Stimulated activated CD4-positive, alpha-beta T cell treated with anti-CD3 and anti-CD28 coated beads, Interleukin-15, amount 100 ng/mL, for 48 hours (primary cell): ENCODE data around the gene CLCN6.
A peak's percentile ranks its signal among the peaks of the same experiment; 100 is the strongest.

Source experiments
- DNase-seq, 2 donors: peaks; one replicate each; pipeline ENCODE4 v3.0.0-alpha.2; 2020; ENCODE audit warnings: low read depth in 2 of 2

The CLCN6 gene, protein sequence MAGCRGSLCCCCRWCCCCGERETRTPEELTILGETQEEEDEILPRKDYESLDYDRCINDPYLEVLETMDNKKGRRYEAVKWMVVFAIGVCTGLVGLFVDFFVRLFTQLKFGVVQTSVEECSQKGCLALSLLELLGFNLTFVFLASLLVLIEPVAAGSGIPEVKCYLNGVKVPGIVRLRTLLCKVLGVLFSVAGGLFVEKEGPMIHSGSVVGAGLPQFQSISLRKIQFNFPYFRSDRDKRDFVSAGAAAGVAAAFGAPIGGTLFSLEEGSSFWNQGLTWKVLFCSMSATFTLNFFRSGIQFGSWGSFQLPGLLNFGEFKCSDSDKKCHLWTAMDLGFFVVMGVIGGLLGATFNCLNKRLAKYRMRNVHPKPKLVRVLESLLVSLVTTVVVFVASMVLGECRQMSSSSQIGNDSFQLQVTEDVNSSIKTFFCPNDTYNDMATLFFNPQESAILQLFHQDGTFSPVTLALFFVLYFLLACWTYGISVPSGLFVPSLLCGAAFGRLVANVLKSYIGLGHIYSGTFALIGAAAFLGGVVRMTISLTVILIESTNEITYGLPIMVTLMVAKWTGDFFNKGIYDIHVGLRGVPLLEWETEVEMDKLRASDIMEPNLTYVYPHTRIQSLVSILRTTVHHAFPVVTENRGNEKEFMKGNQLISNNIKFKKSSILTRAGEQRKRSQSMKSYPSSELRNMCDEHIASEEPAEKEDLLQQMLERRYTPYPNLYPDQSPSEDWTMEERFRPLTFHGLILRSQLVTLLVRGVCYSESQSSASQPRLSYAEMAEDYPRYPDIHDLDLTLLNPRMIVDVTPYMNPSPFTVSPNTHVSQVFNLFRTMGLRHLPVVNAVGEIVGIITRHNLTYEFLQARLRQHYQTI

DNA sequence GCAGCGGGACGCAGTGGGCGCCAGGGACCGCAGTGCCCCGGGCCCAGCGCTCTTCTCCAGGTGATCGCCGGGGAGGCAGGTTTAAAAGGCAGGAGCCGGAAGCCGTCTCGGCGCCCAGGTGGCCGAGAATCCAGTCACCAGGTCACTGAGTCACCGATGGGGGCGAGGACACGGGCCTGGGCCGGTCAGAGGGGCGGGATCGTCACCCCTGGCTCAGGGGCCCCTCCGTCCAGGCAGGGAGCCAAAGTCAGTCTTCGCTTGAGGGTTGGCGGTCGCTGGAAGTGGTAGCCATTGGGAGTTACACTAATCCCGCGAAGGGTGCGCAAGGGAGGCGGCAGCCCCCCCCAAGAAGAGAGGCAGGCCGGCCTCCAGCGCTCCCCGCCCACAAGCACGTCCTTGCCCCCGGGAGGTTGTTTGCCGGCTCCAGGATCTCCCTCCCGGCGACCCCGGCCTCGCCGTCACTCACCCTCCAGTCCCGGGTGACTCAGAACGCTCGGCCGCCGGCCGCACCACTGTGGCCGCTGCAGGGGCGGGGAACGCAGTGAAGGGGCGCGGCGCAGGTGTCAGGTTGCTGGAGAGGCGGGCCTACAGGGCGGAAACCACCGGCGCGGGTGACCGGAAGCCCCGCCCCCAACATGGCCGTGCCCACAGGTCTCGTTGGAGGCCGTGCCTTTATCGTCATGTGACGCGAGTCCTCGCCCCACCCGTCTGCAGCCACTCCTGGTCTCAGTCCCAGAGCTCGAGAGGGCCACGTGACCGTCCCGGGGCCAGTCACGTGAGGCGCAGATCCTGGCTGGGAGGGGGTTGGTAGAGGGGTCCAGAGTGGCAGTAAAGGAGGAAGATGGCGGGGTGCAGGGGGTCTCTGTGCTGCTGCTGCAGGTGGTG is at the start of gene CLCN6, which contains the start of gene MTHFR:
CLCN6 (plus strand) TSS at position 770 of the 885 bp plus-strand sequence; CDS start at position 842, 72 bp downstream.
MTHFR (minus strand) TSS at position 543 of the 885 bp plus-strand sequence. CDS start 2,848 bp downstream, outside the sequence.
- peak; percentile 98 for DNase-seq

DNA sequence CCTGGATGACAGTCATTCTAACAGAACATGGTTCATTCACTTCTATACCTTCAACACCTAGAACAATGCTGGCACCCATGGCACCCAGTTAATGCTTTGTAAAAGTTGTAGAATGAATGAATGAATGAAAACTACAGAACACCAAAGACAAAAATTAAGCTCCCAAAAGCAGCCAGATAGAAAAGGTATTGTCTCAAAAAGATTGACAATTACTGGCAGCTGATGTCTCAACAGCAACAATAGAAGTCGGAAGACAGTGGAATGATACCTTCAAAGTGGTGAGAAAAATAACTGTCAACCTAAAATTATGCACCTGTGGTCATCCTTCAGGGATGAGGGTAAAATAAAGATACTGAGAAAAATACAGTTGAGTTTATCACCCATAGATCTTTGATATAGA is 48.9 kb upstream of the CLCN6 start:
- no peak for DNase-seq

DNA sequence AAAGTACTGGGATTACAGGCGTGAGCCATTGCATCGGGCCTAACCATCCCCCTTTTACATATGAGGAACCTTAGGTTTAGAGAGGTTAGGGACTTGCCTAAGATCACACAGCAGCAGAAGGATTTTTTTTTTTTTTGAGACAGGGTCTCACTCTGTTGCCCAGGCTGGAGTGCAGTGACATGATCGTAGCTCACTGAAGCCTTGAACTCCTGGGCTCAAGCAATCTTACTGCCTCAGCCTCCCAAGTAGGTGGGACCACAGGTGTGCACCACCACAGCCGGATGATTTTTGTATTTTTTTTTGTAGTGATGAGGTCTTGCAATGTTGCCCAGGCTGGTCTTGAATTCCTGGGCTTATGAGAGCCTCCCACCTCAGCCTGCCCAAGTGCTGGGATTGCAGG is 46.2 kb upstream of the CLCN6 start:
- no peak for DNase-seq

DNA sequence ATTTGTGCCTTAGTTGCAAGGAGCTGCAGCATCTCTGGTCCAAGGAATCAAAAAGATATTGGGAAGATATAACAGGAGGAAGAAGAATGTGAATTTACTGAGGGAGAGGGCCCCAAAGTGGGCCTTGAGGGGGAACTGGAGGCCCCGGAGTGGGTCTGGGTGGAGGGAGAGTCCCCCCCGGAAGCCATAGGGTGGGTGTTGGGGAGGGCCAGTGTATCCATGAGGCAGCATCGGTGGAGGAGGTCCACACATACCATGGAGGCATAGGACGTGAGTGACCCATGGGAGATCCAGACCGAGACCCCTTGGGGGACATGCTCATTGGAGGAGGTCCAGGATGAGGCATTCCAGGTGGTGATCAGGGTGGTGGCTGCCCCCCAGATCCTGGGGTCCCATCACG is 44.7 kb upstream of the CLCN6 start:
- DNase-seq = no peak

DNA sequence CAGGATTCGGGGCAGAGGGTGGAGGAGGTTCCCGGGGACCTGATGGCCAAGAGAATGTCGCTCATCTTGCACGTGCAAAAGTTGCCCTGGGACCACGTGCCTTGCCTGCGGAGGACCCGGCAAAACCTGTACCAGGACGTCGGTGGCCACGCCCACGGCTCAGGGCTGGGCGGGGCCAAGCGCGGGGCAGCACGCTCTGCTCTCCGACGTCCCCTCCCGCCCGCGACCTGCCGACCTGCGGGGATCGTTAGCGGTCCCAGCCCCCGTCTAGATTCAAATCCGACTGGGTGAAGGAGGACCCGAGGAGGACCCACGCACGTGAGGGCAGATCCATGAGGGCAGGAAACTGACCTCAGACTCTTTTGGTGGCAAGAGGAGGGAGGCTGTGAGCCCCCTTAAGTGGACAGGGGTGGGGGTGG is 44.0 kb upstream of the CLCN6 start, which contains the start of gene C1orf167:
C1orf167 (plus strand) TSS at position 206 of the 419 bp plus-strand sequence. CDS start 2,208 bp downstream, outside the sequence.
- peak in 1 of 2 donors; percentile 29 for DNase-seq

DNA sequence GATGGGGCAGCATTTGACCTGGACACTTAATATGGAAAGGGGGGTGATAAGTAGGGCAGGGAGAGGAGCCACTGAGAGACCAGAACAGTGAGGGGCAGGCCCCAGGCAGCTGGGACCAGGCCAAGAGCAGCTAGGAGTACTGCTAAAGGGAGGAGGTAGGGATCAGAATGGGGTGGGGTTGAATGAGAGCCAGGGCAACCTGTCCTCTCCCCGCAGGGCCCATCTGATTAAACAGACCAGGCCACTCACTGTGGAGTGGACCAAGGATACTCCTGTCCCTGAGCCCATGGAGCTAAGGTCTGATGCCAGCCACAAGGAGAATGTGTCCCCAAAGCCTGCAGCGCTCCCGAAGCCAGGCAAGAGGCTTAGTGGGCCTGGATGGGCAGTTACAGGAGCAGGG is 41.9 kb upstream of the CLCN6 start:
- DNase-seq = no peak

DNA sequence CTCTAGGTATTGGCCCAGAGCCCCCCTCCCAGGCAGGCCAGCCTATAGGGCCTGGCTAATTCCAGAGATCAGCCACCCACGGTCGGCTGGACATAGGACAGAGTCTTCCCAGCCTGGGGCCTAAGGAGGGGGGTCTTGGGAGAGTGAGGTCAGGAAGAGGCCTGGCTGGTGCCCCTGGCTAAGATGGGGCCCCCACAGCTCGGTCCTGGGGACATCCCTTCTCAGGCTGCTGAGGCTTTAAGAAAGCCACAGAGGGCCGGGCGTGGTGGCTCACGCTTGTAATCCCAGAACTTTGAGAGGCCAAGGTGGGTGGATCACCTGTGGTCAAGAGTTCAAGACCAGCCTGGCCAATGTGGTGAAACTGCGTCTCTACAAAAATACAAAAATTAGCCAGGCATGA is 41.5 kb upstream of the CLCN6 start:
- DNase-seq = no peak

DNA sequence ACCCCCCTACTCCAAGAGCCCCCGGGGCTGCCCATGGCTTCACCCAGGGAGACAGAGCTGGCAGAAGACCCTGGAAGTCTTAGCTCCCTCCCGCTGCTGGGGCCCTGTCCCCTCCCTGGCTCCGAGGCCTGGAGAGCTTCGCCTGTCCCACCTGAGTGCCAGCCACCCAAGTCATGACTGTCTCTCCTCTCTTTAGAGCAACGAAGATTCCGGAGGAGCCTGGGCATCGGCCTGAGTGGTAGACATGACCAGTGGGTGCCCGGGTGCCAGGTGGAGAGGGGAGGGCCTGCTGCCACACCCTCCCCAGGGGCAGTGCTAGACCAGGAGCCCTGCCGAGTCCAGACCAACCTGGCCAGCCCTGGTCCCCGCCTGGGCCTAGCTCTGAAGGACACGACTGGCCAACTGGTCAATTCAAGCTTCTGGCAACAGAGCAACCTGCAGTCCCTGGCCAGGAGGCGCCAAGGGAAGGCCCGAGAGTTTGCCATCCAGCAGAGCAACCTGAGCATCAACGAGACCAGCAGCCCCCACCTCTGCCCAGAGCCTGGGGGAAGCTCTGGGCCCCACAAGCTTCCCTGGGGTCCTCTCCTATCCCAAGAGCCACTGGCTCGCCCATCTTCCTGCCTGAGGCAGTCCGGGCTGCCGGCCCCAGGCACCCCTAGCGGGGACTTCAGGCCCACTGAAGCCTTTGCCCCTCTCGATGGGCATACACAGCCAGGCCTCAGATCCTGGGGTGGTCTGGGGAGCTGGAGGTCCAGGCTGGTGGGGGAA is 40.1 kb upstream of the CLCN6 start:
- no peak for DNase-seq

DNA sequence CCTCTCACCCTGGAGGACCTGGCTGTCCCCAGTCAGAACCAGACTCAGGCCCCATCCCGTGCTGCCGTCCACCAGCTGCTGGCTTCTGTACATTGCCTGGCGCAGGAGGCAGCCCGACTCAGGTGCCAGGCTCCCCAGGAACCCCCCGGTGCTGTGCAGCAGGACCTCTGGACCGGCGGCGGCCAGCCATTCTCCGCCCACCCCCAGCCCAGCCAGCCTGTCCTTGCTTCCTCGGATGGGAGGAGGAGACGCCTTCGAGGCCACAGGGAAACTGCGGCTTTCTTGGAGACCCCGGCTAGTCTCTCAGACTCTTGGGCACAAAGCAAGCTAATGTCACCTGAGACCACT is 39.6 kb upstream of the CLCN6 start:
- no peak for DNase-seq

DNA sequence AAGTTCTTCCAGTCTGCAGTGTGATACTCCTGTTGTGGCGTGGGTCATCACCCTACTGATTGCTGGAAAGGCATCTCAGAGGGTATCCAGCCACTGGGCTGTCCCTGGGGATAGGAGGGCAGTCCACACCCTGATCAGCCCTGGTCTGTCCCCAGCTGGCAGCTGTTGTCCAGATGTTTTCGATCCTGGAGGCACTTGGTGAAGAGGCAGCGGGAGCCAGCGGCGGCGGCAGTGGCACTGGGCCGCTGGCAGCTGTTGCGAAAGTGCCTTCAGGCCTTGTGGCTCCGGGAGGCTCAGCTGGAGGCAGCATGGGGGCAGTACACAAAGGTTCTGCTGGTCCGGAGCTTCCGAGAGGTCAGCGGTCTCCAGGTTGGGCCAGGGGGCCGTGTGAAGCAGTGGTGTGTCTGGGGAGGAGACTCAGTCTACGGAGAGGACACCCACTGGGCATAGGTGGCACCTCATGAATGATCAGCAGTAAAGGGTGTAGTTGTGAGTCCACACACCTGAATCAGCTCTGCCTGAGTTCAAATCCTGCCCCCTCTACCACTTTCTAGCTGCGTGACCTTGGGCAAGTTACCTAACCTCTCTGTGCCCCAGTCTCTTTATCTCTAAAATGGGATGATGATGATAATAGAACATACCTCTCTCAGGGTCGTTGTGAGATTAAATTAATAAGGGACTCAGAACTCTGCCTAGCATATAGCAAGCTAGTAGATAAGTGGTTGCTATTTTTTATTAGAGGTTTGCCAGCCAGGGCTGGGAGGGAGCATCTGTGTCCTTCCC is 37.9 kb upstream of the CLCN6 start:
- DNase-seq = no peak

DNA sequence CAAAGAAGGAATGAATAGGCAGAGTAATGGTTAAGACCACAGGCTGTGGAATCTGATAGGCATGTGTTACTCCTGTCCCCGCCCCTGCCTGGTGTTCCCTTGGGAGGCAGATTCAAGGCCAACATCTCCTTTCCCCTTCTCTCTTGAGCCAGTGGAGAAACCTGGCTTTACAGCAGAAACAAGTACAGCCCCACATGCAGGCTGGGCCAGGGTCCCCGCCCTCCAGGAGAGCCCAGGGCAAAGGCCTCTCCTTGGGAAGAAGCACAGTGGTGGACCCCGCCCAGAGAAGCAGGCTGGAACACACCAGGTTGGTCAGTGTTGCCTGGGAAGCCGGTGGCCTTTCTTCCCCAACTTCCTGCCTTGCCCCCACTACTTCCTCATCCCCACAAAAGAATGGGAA is 37.2 kb upstream of the CLCN6 start:
- DNase-seq = no peak

DNA sequence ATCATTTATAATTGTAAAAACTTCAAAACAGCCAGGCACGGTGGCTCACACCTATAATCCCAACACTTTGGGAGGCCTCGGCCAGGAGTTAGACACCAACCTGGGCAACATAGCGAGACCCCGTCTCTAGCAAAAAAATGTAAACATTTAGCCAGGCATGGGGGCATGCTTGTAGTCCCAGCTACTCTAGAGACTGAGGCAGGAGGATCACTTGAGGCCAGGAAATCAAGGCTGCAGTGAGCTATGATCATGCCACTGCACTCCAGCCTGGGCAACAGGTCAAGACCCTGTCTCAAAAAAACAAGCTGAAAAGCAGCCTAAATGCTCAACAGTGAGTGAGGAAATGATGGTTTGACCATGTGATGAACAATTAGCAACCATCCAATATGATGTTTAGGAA is 36.7 kb upstream of the CLCN6 start:
- DNase-seq = no peak

DNA sequence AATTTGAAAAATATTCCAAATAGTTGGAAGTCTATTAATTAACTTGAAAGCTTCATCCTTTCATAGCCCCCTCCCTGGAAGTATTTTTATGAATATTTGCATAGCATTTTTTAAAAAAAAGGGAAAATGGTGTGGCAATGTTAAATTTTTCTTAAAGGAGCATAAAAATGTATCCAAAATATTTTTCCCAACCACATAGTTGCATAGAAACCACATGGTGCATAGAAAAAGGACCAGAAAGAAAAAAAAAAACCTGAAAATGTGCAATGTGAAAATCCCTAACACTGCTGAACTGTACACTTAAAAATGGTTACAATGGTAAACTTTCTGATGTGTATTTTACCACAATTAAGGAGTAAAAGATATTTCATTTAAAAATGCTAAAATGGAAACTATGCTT is 36.0 kb upstream of the CLCN6 start:
- no peak for DNase-seq

DNA sequence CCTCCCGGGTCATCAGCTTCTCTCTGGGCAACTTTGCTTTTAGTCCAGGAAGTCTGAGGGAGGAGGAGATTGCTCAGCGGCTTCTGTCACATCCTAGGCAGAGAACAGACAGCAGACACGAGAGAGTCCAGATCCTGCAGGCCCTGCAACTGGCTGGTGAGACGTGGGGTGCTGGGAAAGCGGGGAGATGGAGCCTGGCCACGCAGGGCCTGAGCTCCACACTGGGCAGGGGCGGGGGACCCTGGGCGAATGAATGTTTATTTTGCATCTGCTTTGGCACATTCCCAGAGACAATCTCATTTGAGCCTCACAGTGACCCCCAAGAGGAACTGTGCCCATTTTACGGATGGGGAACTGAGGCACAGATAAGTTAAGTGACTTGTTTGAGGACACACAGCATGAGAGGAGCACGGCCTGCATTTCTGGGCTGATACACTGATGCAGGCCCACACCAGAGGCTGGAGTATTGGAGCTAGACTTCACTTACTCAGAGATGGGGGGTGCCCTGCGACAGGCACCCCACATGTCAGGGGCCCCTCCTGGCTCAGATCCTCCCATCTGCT is 34.4 kb upstream of the CLCN6 start:
- DNase-seq = no peak

DNA sequence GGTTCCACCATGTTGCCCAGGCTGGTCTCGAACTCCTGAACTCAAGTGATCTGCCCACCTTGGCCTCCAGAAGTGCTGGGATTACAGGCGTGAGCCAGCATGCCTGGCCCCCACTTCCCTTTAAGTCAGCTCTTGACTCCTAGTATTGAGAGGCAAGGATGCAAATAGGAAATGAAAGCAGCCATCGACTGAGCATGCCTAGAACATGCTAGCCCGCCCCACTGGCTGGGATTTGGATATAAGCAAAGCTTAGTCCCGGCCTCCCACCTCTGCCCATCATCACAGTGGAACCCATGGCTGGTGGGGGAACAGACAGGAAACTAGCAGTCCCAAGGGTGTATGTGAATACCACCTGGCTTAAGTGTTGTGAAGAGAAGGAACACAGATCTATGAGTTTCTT is 33.5 kb upstream of the CLCN6 start:
- no peak for DNase-seq

DNA sequence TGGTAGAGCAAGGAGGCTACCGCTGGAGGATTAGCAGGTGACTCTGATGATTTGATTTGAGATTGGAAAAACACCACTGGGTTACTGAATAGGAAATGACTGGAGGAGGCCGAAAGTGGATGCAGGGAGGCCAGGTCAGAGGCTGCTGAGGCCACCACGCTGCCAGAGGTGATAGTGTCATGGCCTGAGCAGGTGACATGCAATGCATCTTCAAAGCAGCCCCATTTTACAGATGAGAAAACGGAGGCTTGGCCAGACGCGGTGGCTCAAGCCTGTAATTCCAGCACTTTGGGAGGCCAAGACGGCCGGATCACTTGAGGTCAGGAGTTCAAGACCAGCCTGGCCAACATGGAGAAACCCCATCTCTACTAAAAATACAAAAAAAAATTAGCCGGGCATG is 31.2 kb upstream of the CLCN6 start:
- DNase-seq = no peak

DNA sequence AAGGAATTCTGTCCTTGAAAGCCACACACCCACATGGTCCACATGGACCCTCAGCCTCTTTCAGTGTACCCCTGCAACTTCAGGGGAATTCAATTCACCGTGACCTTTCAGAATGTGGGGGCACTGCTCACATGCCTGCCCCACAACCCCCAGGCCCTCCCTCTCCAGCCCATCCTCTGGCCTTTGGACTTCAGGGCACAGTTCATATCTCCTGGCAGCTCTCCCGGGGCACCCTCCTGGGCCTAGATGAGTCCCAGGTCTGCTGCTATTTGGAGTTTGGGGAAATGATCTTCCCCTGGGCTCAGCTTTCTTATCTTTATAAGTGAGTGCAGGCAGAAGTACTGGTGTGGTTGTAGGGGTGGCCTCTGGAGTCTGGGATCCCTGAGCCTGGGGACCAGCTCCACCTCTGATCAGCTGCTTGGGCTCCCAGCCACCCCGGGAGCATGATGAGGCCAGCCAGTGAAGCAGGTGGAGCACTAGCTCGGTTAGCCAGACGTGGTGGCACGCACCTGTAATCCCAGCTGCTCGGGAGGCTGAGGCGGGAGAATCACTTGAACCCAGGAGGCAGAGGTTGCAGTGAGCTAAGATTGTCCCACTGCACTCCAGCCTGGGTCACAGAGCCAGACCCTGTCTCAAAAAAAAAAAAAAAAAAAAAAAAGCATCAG is 28.2 kb upstream of the CLCN6 start:
- no peak for DNase-seq

DNA sequence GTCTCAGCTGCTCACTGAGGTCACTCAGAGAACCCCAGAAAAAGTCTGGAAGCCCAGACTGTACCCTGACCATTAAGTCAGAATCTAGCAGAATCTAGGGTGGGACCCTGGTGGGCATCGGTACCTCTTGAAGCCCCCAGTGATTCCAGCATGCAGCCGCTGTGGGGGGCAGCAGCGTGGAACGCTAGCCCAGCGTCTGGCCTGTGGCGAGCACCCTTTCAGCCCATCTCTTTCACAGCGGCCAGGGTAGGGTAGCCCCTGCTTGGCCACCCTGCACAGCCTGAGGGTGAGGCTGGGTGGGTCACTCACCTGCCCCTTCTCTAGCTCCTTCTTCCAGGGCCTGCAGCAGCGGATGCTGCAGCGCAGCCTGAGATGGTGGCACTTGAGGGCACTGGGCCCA is 27.7 kb upstream of the CLCN6 start:
- DNase-seq = no peak
